GM18505 (cell line): ENCODE measurements around the gene PPP1CC.
"Not testable (repeated sequence)": the region's sequence is repeated elsewhere in the genome, so short reads cannot be mapped to it uniquely, and the experiment has no call there.

ENCODE experiments used
- ATAC-seq: cut with Tn5 transposase; IDR thresholded peaks from one replicate; pipeline ENCODE4 v1.9.1; 2021; ENCODE audit not compliant: unreplicated experiment
- POLR2A ChIP-seq: IDR thresholded peaks from 4 replicates; pipeline ENCODE4 v1.6.1; 2011; ENCODE audit warnings: borderline replicate concordance; ENCODE audit not compliant: insufficient read depth, insufficient read length; ENCODE audit errors: extremely low read depth

Gene PPP1CC

DNA sequence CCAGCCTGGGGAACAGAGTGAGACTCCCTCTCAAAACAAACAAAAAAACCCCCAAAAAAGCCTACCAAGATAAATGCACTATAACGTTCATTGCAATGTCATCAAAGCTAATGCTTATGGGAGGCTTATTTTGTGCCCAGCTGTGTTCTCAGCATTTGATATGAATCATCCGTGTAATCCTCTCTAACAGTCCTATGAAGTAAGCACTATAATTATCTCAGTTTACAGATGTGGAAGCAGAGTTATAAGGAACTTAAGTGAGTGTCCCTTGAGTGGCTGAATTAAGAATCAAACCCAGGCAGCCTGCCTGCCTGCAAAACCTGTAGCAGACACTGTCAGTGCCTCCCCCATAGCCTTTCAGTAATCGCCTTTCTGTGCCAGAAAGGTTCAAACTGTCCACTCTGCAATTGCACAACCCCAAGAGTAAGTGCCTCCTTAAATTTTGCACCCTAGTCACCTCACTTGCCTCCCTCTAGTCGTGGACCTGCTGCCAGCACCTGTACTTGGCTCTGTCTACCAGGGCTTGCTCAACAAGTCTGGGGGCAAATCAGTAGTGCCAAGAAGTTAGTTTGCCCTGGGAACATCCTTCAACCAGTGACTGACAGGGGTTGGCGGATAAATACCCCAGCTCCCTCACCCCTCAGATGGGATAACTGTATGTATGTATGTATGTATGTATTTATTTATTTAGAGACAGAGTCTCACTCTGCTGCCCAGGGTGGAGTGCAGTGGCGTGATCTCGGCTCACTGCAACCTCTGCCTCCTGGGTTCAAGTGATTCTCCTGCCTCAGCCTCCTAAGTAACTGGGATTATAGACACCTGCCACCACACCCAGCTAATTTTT lies 23.8 kb upstream of the PPP1CC start:
- no peak for TF ChIP-seq POLR2A
- ATAC-seq, result no peak

DNA sequence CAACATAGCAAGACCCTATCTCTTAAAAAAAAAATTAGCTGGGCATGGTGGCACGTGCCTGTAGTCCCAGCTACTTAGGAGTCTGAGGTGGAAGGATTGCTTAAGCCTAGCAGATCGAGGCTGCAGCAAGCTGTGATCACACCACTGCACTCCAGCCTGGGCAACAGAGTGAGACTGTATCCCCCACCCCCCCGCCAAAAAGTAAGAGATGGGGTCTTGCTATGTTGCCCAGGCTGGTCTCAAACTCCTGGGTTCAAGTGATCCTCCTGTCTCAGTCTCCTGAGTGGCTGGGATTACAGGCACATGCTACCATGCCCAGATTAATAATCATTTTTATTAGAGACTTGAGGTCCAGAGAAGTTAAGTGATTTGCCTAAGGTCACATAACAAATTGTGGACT lies 22.9 kb upstream of the PPP1CC start:
- not testable (repeated sequence) for ATAC-seq

DNA sequence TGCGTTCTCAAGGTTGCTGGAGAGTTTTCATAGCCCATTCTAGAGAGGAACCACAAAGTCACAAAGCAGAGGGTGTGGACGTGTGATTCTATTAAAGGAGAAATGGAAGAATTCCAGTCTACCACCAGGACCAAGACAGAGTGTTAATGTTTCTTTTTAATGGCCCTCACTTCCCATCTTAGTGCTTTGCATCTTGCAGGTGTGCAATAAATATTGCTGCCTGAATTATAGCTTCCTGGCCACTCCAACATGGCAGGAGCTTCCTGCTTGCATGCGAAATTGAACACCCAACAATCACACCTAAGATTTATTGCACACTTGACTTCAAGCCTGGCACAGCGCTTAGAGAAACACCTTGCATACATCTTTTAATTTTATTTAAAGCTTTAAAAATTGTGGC lies 22.4 kb upstream of the PPP1CC start:
- ATAC-seq, result no peak

GRCh38 chr12:110763583-110763982 lies 20.9 kb upstream of the PPP1CC start:
- no peak for ATAC-seq
- no peak for TF ChIP-seq POLR2A

More for the DNA sequence above, 22.4 kb upstream of the PPP1CC start:
- no peak for TF ChIP-seq POLR2A

DNA sequence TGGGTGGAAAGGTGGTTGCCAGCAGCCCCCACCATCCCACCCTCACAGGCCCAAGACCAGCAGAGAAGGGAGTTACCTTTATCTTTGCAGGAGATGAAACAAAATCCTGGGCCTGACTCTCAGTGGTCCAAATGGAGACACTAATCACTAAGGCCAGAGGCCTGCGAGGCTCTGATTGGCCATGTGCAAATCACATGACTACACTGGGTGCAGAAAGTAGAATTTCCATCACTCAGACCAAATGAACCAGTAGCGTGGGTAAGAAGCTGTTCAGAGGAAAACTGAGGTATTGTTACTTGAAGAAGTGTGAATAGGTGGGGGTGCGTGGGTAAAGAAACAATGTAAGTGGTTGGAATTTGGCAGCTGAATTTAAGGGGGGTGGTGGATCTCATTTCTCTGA lies 20.2 kb upstream of the PPP1CC start:
- no peak for TF ChIP-seq POLR2A
- ATAC-seq, result no peak

GRCh38 chr12:110760204-110760609 lies 17.5 kb upstream of the PPP1CC start:
- ATAC-seq, result no peak

DNA sequence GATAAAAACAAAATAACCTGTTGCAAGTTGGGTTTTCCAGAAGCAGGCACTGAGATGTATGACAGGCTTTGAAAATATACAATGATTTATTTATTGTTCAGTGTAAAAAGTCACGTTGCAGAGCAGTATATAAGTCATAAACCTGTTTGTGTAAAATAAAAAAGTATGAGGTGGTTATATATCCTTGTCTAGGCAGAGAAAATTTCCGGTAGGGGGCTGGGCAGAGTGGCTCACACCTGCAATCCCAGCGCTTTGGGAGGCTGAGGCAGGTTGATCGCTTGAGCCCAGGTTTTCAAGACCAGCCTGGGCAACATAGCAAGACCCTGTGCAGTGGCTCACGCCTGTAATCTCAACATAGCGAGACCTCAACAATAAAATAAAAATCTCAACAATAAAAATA lies 16.2 kb upstream of the PPP1CC start:
- TF ChIP-seq POLR2A, result no peak
- ATAC-seq, result no peak

More at GRCh38 chr12:110760204-110760609, 17.5 kb upstream of the PPP1CC start:
- TF ChIP-seq POLR2A, result no peak

- no peak for ATAC-seq
- no peak for TF ChIP-seq POLR2A
Measured at GRCh38 chr12:110756611-110757010, 13.9 kb upstream of the PPP1CC start.

GRCh38 chr12:110754101-110754793 lies 11.6 kb upstream of the PPP1CC start:
- ATAC-seq, result no peak
- TF ChIP-seq POLR2A, result no peak

GRCh38 chr12:110750784-110751461 lies 8.2 kb upstream of the PPP1CC start:
- TF ChIP-seq POLR2A, result no peak

GRCh38 chr12:110746550-110746949 lies 3.9 kb upstream of the PPP1CC start:
- TF ChIP-seq POLR2A, result no peak
- ATAC-seq, result no peak

More at GRCh38 chr12:110750784-110751461, 8.2 kb upstream of the PPP1CC start:
- no peak for ATAC-seq

DNA sequence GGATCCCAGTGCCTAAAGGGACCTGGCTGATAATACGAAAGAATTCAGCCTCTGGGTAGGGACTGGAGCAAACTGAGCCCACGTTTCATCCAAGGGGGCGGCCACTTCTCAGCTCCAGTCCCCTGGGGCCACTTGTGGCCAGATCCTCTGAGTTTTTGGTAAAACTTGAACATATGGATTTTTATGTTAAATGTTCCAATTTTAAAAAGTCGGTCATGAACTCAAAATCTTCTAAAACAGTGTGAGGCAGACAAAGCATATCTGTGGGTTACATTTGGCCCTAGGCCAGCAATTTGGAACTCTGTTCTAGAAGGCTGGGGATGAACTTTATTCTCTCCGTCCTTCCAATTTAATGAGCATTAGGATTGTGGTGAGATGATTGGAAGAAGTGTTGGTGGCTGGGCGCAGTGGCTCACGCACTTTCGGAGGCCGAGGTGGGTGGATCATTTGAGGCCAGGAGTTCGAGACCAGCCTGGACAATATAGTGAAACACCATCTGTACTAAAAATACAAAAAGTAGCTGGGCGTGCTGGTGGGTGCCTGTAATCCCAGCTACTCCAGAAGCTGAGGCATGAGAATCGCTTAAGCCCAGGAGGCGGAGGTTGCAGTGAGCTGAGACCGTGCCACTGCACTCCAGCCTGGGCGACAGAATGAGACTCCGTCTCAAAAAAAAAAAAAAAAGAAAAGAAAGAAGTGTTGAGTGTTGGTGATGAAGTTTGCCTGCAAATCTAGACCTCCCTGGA lies 3.0 kb upstream of the PPP1CC start:
- no peak for ATAC-seq
- TF ChIP-seq POLR2A, result no peak

GRCh38 chr12:110744601-110745264 lies 2.0 kb upstream of the PPP1CC start:
- no peak for ATAC-seq
- no peak for TF ChIP-seq POLR2A

DNA sequence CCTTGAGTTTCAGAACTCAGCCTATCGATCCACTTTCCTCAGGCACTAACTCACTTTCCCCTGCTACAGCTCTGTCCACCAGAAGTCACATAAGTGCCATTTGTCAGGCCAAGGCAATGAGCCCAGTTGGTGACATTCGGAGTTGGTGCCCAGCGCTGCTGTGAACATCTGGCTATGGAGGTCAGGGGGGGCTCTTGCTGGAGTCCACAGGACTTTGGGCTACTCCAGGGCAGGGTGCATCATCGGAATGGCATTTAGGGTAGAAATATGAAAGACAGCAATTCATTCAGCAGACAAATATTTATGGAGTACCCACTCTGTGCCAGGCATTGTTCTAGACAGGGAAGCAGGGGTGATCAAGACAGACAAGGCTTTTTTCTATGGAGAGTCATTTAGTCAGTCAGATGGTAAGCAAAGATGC lies 1.5 kb upstream of the PPP1CC start:
- no peak for ATAC-seq

More for the DNA sequence above, 1.5 kb upstream of the PPP1CC start:
- TF ChIP-seq POLR2A, result no peak
